ENCODE results near the gene SHF.

SHF gene

DNA sequence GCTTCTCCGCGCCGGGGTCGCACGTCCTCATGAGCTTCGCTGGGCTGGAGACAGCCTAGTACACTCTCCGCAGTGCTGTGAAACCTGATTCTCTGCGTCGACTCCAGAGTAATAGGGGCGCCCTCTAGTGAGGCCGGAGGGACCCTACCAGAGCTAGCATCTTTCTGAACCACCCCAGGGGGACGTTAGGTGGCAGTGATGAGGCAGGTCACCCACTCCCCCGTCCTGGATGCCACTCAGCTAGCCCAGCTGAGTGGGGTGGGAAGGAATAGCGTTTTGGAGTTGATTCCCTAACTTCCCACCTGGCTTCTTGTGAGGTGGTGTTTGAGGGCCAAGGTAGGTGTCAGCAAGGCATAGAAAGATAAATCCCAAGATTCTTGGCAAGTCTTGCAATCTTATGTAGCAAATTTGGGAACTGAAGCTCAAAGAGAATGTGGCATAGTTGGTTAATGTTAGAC lies 69.6 kb downstream of the SHF start (continued):
- no peak for TF ChIP-seq ZNF280D (tag by site-specific recombination; IDR thresholded peaks at IDR 0.05)
- TF ChIP-seq ZNF701 (tag by site-specific recombination; IDR thresholded peaks at IDR 0.05), result no peak
- peak; percentile 86 for TF ChIP-seq ZNF660 (tag by site-specific recombination; IDR thresholded peaks at IDR 0.05)
- TF ChIP-seq ZNF121 (tag by site-specific recombination; IDR thresholded peaks at IDR 0.05), result no peak
- TF ChIP-seq ZFP41 (tag by site-specific recombination; IDR thresholded peaks at IDR 0.05; ENCODE audit: borderline replicate concordance), result no peak
- TF ChIP-seq ZNF561 (tag by site-specific recombination; IDR thresholded peaks at IDR 0.05; ENCODE audit: borderline replicate concordance), result no peak
- TF ChIP-seq ZNF626 (tag by site-specific recombination; IDR thresholded peaks at IDR 0.05), result no peak
- TF ChIP-seq SCRT2 (tag by site-specific recombination; IDR thresholded peaks at IDR 0.05), result no peak
- TF ChIP-seq ZBTB26 (tag by site-specific recombination; optimal IDR thresholded peaks at IDR 0.05), result no peak
- TF ChIP-seq, protein P1, sequence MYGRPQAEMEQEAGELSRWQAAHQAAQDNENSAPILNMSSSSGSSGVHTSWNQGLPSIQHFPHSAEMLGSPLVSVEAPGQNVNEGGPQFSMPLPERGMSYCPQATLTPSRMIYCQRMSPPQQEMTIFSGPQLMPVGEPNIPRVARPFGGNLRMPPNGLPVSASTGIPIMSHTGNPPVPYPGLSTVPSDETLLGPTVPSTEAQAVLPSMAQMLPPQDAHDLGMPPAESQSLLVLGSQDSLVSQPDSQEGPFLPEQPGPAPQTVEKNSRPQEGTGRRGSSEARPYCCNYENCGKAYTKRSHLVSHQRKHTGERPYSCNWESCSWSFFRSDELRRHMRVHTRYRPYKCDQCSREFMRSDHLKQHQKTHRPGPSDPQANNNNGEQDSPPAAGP (tag by site-specific recombination; IDR thresholded peaks at IDR 0.05), result 0 out of 2 replicates have a peak, but pooled peaks have one; percentile 28
- TF ChIP-seq ZNF248 (tag by site-specific recombination; IDR thresholded peaks at IDR 0.05), result no peak
- TF ChIP-seq ZNF791 (tag by site-specific recombination; IDR thresholded peaks at IDR 0.05), result no peak
- no peak for TF ChIP-seq ZBTB10 (tag by site-specific recombination; IDR thresholded peaks at IDR 0.05)
- TF ChIP-seq ZBTB20 (tag by site-specific recombination; IDR thresholded peaks at IDR 0.05), result no peak
- TF ChIP-seq ZNF571 (tag by site-specific recombination; IDR thresholded peaks at IDR 0.05), result no peak
- TF ChIP-seq ZSCAN30 (tag by site-specific recombination; IDR thresholded peaks at IDR 0.05), result peak; percentile 56; the same call in 1 of the 2 replicates
- no peak for TF ChIP-seq ZXDB (tag by site-specific recombination; IDR thresholded peaks at IDR 0.05)
- TF ChIP-seq EGR2 (tag by site-specific recombination; IDR thresholded peaks at IDR 0.05; ENCODE audit: low read depth), result 0 out of 2 replicates have a peak, but pooled peaks have one; percentile 42
- no peak for TF ChIP-seq ZBTB44 (tag by site-specific recombination; IDR thresholded peaks at IDR 0.05)
- no peak for TF ChIP-seq ZNF169 (tag by site-specific recombination; IDR thresholded peaks at IDR 0.05)
- TF ChIP-seq, protein P2, sequence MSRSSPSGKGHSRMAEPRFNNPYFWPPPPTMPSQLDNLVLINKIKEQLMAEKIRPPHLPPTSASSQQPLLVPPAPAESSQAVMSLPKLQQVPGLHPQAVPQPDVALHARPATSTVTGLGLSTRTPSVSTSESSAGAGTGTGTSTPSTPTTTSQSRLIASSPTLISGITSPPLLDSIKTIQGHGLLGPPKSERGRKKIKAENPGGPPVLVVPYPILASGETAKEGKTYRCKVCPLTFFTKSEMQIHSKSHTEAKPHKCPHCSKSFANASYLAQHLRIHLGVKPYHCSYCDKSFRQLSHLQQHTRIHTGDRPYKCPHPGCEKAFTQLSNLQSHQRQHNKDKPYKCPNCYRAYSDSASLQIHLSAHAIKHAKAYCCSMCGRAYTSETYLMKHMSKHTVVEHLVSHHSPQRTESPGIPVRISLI (tag by site-specific recombination; IDR thresholded peaks at IDR 0.05), result no peak
- no peak for TF ChIP-seq ZNF596 (tag by site-specific recombination; IDR thresholded peaks at IDR 0.05)
- TF ChIP-seq, protein P3, sequence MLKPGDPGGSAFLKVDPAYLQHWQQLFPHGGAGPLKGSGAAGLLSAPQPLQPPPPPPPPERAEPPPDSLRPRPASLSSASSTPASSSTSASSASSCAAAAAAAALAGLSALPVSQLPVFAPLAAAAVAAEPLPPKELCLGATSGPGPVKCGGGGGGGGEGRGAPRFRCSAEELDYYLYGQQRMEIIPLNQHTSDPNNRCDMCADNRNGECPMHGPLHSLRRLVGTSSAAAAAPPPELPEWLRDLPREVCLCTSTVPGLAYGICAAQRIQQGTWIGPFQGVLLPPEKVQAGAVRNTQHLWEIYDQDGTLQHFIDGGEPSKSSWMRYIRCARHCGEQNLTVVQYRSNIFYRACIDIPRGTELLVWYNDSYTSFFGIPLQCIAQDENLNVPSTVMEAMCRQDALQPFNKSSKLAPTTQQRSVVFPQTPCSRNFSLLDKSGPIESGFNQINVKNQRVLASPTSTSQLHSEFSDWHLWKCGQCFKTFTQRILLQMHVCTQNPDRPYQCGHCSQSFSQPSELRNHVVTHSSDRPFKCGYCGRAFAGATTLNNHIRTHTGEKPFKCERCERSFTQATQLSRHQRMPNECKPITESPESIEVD (tag by site-specific recombination; IDR thresholded peaks at IDR 0.05), result no peak
- TF ChIP-seq, protein P4, sequence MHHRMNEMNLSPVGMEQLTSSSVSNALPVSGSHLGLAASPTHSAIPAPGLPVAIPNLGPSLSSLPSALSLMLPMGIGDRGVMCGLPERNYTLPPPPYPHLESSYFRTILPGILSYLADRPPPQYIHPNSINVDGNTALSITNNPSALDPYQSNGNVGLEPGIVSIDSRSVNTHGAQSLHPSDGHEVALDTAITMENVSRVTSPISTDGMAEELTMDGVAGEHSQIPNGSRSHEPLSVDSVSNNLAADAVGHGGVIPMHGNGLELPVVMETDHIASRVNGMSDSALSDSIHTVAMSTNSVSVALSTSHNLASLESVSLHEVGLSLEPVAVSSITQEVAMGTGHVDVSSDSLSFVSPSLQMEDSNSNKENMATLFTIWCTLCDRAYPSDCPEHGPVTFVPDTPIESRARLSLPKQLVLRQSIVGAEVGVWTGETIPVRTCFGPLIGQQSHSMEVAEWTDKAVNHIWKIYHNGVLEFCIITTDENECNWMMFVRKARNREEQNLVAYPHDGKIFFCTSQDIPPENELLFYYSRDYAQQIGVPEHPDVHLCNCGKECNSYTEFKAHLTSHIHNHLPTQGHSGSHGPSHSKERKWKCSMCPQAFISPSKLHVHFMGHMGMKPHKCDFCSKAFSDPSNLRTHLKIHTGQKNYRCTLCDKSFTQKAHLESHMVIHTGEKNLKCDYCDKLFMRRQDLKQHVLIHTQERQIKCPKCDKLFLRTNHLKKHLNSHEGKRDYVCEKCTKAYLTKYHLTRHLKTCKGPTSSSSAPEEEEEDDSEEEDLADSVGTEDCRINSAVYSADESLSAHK (tag by site-specific recombination; IDR thresholded peaks at IDR 0.05), result no peak
- no peak for TF ChIP-seq ZNF777 (tag by site-specific recombination; IDR thresholded peaks at IDR 0.05; ENCODE audit: borderline replicate concordance)
